Measurements from ENCODE around the gene NFATC3.

NFATC3 gene

GRCh38 chr16:68219725-68220351, 134.7 kb downstream of the NFATC3 start:
- DNase-seq (ENCODE audit: low read depth): no peak
- no peak overlapping the region for H3K4me3 ChIP-seq (ENCODE audit: low read depth, low read length)

DNA sequence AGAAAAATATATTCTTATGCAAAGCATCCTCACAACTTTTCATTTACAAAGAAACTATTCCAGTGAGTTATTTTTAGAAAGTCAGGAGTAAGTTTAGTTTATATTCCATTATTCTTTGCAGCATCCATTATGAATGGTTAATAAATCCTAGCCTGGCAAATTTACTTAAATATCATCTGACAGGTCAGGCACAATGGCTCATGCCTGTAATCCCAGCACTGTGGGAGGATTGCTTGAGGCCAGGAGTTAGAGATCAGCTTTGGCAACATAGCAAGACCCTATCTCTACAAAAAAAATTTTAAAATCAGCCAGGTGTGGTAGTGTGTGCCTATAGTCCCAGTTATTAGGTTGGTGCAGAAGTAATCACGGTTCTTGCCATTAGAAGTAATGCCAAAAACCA, 137.9 kb downstream of the NFATC3 start:
- no peak overlapping the region for H3K4me3 ChIP-seq (ENCODE audit: low read depth, low read length)
- DNase-seq (ENCODE audit: low read depth): no peak

DNA sequence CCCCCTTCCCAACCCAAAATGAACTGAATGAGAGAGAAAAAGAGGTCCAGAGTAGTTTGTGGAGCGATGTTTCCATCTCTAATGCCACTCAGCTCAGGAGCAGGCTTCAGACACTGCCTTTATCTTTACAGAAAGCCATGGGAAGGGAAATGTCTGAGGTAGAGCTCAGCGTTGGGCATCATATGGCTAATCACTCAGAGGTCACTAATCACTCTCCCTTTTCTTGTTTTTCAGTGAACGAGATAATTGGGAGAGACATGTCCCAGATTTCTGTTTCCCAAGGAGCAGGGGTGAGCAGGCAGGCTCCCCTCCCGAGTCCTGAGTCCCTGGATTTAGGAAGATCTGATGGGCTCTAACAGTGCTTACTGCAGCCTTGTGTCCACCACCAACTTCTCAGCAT, 140.9 kb downstream of the NFATC3 start:
- DNase-seq (ENCODE audit: low read depth): no peak

GRCh38 chr16:68227183-68227793, 142.1 kb downstream of the NFATC3 start:
- no peak overlapping the region for H3K4me3 ChIP-seq (ENCODE audit: low read depth, low read length)
- DNase-seq (ENCODE audit: low read depth): no peak

More for the DNA sequence above, 140.9 kb downstream of the NFATC3 start:
- H3K4me3 ChIP-seq (ENCODE audit: low read depth, low read length): no peak overlapping the region

DNA sequence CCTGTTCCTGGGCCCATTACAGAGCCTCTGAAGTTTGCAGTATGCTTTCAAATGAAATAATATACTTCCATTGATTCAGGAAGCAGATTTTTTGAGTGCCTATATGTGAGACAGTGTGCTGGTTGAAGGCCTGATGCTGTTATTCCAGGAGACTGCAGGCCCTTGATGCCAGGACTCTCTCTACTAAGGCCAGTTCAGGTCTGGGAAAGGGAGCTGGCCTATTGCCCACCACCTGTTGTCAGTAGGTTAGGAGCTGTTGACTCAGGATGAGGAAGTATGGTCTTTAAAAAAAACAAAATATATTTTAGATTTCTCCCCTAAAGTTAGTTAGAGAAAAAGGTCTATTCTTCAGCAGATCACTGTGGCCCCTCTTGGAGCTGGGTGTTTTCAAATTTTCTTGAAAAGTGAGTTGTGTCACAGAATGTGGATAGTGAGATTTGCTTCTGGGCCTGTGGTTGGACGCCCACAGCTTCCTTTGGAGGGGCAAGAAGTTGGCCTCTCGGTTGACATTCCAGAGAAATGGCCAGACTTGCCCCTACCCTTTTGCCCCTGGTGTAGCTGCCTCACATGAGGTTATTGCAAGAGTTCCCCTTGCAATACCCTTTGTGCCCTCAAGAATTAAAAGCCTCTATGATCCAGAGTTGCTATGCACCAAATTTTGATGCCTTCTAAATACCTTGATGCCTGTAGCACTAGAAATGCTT, 142.8 kb downstream of the NFATC3 start:
- no peak overlapping the region for H3K4me3 ChIP-seq (ENCODE audit: low read depth, low read length)
- no peak for DNase-seq (ENCODE audit: low read depth)

DNA sequence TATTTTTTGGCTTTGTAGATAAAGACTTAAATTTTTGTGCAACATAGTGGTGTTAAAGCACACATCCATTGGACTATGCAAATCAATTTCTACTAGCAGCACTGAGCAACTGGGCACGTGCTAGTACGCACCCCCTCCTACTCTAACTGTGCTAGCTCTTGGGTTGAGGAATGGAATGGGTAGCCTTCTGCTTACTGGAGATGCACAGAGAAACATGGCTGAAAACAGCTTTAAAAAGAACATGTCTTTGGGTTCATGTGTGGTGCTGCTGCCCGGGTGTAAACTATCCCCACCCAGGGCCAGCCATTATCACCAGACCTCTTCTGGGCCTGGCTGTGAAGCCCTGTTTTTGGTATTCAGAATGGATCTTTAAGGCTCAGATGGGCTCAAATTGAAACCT, 143.5 kb downstream of the NFATC3 start:
- no peak for DNase-seq (ENCODE audit: low read depth)
- no peak overlapping the region for H3K4me3 ChIP-seq (ENCODE audit: low read depth, low read length)

DNA sequence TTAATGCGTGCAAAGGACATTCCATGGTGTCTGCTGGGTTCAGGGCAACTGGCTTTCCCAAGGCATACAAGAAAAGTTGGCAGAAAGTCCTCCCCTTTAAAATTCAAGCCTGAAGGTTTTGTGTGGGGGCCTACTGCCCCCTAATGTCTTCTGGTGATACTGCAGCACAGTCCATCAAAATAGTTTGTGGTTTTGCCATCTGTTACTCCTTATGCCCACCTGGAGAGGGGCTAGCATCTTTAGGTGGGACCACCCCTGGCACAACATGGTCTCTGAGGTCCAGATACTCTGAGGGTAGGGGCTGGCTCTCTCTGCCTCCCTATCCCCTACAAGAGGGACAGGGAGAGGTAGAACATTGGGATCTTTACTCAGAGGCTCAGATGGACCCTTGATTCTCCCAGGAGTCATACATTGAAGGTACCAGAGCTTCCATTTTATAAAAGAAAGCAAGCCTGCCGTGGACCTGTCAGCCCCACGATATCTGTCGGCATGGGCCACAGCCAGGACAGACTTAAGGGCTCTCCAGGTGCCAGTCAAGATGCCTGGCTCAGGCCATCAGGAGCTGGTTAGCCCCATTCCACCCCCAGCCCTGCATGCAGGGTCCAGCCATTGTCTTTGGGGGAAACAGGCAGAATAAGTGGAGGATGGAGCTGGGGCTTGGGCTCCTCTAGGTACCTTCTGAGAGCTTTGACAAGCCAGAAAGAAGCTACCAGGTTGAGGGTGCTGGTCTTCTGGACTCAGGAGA, 144.4 kb downstream of the NFATC3 start:
- H3K4me3 ChIP-seq (ENCODE audit: low read depth, low read length): no peak overlapping the region
- peak; percentile 21 for DNase-seq (ENCODE audit: low read depth)

- no peak overlapping the region for H3K4me3 ChIP-seq (ENCODE audit: low read depth, low read length)
- no peak for DNase-seq (ENCODE audit: low read depth)
Measured at GRCh38 chr16:68230176-68230571, 145.0 kb downstream of the NFATC3 start.

DNA sequence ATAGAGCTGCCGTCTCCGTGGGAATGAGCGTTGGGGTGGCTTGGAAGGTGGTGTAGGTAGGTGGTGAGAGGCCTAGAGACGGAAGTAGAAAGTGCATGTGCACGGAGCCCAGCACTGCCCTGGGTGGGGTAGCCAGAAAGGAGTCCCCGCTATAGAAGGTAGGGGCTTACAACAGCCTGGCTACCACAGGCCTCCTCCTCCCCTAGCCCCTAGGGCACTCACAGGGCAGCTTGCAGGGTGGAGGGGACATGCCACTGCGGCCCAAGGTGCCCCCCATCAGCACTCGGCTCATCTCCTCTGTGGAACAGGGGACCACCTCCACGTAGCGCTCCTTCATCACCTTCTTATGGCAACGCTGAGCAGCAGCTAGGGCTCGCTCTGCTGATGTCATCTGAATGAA, 145.8 kb downstream of the NFATC3 start:
- no peak for DNase-seq (ENCODE audit: low read depth)
- no peak overlapping the region for H3K4me3 ChIP-seq (ENCODE audit: low read depth, low read length)

DNA sequence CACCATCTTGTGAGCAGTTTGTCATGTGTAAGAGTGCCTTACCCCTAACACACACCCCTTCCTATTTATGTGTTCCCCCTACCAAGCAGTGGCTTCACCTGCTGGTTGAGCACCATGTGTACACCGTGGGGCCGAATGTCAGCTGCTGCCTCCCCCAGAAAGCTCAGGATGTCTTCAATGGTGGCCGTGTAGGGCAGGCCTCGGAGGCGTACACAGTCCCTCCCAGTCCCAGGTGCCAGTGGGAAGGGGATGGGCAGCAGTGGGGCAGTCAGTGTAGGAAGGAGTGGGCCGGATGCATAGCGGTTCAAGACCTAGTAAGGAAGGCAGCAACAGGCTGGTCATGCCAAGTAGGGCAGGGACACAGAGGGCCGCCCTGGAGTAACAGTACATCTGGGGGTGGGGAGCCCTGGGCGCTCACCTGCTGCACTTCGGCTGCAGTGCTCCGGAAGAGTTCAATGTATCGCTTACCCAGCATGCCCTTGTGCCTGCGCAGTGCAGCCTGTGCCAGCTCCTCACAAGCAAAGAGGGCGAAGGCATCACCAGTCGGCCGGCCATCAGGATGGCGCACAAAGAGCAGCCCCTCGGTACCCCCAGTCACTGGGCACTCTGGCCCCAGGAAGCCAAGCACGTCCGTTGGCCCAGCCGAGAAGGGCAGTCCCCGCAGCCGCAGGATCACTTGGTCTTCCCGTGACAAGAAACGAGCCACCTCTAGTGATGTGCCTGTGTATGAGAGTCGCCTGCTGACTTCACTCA, 146.4 kb downstream of the NFATC3 start:
- no peak overlapping the region for H3K4me3 ChIP-seq (ENCODE audit: low read depth, low read length)
- DNase-seq (ENCODE audit: low read depth): no peak

DNA sequence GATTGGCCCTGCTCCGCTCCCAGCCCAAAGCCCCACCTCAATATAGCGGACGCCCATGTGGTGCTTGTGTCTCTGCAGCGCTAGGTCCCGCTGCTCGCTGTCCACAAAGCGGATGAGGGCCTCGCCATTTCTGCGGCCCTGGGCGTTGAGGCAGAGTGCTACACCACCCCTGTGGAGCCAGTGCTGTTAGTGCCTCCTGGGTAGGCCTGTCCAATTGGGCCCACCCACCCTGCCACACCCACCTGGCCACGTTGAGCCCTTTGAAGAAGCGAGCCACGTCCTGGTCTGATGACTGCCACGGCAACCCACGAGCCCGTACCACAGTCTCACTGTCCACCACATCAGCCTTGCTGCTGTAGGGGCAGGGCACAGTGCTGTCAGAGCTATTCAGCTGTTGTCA, 147.2 kb downstream of the NFATC3 start:
- H3K4me3 ChIP-seq (ENCODE audit: low read depth, low read length): no peak overlapping the region
- no peak for DNase-seq (ENCODE audit: low read depth)

GRCh38 chr16:68233085-68233834, 148.1 kb downstream of the NFATC3 start:
- no peak for DNase-seq (ENCODE audit: low read depth)
- H3K4me3 ChIP-seq (ENCODE audit: low read depth, low read length): no peak overlapping the region

DNA sequence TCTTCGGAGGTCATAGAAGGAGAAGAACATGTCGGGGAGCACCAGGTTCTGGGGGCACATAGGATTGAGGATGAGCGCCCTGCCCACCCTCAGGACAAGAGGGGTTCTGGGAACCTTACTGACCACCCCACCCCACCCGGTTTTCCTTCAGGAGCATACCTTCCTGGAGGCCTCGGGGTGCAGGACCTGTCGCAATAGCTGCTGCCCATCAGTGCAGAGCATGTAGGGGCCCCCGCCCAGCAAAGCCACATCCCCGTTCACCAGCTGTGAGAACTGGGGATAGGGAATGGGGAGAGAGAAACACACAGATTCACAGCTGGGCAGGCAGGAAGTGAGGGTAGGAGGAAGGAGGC, 148.6 kb downstream of the NFATC3 start:
- no peak overlapping the region for H3K4me3 ChIP-seq (ENCODE audit: low read depth, low read length)
- DNase-seq (ENCODE audit: low read depth): no peak

- DNase-seq (ENCODE audit: low read depth): no peak
- no peak overlapping the region for H3K4me3 ChIP-seq (ENCODE audit: low read depth, low read length)
Measured at GRCh38 chr16:68234188-68235107, 149.3 kb downstream of the NFATC3 start.

- no peak for DNase-seq (ENCODE audit: low read depth)
- no peak overlapping the region for H3K4me3 ChIP-seq (ENCODE audit: low read depth, low read length)
Measured at GRCh38 chr16:68235108-68235886, 150.1 kb downstream of the NFATC3 start.

GRCh38 chr16:68235887-68236136, 150.6 kb downstream of the NFATC3 start, which contains the start of gene ESRP2:
ESRP2 (minus strand) TSS chr16:68236127; CDS start chr16:68236045, 82 bp downstream.
- H3K4me3 ChIP-seq (ENCODE audit: low read depth, low read length): peak within 1 kb of the TSS; percentile 56
- no peak for DNase-seq (ENCODE audit: low read depth)

DNA sequence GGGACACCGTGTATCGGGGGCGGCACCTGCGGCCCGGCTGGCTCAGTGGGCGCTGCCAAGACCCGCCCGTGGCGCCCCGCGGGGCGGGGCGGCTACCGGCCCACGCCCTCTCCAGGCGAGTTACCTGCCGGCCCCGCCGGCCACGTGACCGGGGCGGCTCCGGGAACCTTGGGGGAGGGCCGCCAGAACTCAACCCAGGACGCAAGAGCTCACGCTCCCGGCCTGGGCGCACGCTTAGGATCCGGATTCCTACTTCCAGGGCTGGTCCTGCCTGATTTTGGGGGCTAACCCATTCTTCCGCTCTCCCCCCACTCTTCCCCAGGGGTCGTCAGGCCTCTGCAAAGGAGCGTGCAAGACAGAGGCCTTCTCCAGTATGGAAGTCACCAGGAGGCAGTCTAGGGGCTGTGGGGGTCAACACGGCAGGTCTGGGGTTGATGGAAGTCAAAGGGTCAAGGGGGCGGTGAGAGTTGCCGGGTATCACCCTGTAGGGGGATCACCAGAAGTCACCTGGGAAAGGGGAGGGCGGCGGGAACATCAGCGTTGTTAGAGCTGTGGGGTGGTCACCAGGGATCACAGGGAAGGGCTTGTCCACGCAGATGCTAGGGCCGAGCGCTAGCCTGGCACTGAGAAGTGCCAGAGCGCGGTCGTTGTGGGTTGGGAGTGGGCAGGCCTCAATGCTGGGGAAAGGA, 151.1 kb downstream of the NFATC3 start:
- DNase-seq (ENCODE audit: low read depth): no peak
- peak overlapping the region; percentile 11 for H3K4me3 ChIP-seq (ENCODE audit: low read depth, low read length)

Data from skeletal muscle cell (primary cell).